AG08395 (cell line): ENCODE data around the gene NIBAN1.
"Not testable (repeated sequence)": the region's sequence is repeated elsewhere in the genome, so short reads cannot be mapped to it uniquely, and the experiment has no call there.

Experiments
- DNase-seq: peaks from one replicate; pipeline ENCODE4 v3.0.0; 2012; ENCODE audit warnings: mixed read lengths, low spot score

Gene NIBAN1

DNA sequence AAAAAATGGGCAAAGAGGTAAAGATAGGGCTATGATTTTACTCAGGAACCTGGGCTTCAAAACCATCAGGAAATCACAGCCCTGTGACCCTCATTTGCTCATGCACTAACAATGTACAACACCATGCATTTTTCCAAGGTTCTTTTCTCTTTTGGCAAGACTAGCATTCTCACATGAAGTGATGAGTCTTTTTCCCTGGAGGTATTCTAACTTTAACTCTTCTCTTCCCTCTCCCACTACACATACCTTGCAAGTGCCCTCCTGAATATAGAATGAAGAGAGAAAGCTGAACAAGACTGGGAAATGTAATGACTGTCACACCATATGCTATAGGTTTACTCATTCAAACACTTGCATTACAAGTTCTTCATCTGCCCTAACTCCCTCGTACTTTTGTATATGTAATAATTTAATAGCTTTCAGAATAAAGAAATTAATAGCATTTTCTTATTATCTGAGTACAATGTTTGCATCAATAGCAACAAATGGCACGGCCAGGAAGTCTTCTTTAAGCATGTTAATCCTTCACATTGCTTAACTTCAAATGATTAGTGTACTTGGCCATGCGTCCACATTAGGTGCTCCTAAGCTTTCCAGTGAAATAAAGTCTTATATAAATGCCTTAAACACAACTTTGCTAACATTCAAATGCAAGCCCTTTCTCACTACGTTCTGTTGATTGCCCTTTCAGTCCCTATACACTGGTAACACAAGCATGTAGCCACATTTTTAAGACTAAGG, 1.8 kb downstream of the NIBAN1 start:
- peak; percentile 33 for DNase-seq

DNA sequence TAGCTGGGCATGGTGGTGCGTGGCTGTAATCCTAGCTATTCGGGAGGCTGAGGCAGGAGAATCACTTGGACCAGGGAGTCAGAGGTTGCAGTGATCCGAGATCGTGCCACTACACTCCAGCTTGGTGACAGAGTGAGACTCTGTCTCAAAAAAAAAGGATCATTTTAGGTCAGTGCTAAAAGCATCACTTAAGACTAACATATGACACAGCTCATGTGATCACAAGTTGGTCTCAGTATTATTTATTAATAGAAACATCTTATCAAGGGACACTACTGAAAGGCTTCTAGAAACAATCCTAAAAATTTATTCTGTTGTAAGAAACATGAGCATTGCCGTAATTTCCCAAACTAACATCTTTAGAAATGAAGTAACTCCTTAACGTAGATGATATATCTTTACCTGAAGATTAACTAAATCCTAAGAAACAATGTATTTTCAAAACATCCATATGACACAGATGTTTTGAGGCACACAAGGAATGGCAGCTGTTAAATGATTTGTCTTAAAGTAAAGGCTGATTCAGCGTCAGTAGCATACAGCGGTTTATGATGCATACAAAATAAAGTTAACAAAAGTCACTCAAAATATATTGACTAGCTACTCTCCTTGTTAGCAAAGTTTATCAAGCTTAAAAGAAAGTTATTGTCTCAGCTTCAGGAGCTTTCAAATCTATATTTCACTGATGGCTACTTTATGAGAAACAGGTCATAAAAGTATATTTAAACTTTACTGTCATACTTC, 2.6 kb downstream of the NIBAN1 start:
- no peak for DNase-seq

DNA sequence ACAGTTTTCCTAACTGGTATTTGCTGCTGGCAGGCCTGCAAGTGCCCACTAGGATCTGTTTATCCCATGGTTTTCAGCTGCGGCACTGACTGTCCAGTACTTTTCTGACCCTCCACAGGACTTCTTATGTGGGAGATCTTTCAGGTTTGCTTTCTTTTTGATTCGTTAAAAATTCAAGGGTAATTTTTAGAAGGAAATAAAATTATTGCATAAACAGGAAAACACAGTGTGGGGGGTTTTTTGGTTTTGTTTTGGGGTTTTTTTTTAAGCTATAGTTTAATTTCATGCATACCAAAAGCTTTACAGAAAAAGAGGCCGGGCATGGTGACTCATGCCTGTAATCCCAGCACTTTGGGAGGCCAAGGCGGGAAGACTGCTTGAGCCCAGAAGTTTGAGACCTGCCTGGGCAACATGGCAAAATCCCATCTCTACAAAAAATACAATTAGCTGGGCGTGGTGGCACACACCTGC, 3.6 kb downstream of the NIBAN1 start:
- no peak for DNase-seq

DNA sequence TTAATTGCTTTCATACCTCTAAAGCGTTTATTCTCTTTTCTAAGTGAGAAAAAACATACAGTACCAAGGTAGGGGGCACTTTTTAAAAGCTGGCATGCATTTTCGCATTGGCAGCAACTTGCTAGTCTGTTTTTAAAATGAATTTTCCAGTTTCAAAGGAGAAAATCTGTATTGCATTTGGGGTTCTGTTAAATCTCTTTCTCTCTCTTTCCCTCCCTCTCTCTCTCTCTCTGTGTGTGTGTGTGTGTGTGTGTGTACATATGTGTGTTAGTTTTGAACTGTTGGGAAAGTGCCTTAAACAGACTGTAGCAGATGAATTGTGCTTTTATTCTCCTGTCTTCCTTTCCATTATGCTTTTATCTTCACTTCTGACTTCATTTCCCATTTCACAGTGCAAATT, 7.3 kb downstream of the NIBAN1 start:
- no peak for DNase-seq

DNA sequence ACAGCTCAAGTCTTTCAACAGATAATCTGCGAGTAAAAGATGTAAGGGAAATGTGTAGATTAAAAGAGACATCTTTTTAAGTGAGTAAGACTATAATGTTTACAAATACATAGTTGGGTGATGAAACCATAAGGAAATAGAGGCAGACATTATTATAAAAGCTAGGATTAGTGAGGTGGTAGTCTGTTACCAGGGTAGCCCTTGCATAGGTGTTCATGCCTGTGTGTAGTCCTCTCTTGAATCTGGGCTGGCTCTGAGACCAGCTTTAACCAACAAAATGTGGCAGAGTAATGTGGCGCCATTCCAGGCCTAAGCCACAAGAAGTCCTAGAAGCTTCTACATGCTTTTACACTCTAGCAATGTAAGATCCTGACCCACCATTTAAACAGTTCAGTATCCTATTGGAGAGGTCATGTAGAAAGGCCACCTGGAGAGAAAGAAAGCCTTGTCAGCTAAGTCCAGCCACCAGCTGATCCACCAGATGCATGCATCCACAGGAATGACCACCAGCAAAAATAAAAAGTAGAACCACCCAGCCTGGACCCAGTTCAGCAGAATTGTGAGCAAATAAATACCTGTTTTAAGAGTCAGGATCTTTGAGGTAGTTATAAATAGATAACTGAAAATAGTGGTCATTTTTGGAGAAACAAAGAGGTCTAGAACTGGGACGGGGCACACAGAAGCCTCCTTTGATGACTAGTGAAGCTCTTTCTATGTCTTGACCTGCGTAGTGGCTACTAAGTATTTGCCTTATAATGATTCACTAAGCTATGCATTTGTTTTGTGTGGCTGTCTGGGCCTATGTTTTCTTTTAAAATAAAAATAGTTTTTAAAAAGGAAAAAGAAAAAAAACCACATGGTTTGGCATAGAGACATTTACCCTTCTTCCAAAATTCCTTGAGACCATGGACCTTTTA, 8.1 kb downstream of the NIBAN1 start:
- no peak for DNase-seq

DNA sequence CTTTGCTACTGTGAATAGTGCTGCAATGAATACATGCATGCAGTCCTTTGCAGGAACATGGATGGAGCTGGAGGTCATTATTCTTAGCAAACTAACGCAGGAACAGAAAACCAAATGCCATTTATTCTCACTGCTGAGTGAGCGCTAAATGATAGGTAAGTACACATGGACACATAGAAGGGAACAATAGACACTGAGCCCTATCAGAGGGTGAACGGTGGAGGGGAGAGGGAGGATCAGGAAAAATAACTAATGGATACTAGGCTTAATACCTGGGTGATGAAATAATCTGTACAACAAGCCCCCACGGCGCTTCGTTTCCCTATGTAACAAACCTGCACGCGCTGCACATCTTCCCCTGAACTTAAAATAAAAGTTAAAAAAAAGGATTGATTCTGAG, 8.9 kb downstream of the NIBAN1 start:
- DNase-seq, result no peak

DNA sequence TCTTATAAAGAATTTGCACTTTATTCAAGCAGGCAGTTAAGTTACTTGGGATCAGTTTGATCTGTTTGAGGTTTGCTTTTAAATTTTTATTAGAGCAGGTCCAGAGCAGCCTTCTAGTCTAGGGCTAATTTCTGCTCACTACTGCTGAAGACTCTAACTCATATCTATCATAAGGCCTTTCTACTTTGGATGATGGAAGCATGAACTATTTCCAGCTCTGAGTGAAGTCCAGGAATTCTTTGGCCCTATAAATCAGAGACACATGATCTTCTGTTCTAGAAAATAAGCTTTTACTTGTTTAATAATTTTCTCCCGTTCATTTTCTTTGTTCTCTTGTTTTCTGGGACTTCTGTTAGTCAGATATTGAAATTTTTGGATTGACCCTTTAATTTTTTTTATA, 14.7 kb downstream of the NIBAN1 start:
- DNase-seq, result no peak

DNA sequence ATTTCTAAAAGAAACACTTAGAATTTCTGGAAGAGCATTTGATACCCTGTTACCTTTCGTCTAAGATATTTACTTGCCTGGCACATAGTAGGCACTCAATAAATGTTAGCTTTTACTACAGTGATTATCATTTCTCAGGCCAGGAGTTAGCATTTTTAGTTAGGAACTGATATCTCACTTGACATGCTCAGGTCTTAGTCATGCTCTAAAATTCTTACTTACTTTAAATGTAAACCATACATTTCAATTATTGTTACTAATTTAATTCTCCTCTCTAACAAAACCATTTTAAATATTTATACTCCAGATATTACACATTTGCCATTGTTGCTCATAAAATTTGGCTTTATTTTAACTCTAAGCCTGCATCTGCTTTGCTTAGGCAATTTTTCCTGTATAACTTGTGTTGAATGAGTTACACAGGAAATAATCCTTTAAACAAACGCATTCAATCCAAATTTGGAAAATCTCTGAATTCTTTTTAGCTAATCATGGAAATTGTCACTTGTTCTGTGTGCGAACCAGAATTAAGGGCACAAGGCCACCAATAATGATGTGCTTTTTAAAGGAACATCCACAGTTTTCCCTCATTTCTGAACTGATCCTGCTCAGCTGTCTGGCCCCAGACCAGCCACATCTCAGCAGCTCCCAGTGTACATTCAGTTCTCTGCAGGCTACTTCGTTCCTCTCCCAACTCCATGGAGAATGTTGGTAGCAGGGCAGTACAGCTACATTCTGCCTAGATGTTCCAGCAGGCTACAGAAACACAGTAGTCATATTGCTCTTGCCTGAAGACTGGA, 15.6 kb downstream of the NIBAN1 start:
- DNase-seq, result no peak

DNA sequence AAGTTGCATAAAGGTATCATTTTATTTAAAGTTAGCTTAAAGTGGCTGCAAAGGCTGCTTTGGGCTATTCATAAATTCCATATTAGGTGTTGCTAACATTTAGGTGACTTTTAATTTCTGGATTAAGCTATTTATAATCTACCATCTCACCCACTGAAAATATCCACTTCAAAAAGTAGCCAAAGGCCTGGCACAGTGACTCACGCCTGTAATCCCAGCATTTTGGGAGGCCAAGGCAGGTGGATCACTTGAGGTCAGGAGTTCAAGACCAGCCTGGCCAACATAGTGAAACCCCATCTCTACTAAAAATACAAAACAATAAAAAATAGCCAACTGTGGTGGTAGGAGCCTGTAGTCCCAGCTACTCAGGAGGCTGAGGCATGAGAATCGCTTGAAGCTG, 16.4 kb downstream of the NIBAN1 start:
- not testable (repeated sequence) for DNase-seq

DNA sequence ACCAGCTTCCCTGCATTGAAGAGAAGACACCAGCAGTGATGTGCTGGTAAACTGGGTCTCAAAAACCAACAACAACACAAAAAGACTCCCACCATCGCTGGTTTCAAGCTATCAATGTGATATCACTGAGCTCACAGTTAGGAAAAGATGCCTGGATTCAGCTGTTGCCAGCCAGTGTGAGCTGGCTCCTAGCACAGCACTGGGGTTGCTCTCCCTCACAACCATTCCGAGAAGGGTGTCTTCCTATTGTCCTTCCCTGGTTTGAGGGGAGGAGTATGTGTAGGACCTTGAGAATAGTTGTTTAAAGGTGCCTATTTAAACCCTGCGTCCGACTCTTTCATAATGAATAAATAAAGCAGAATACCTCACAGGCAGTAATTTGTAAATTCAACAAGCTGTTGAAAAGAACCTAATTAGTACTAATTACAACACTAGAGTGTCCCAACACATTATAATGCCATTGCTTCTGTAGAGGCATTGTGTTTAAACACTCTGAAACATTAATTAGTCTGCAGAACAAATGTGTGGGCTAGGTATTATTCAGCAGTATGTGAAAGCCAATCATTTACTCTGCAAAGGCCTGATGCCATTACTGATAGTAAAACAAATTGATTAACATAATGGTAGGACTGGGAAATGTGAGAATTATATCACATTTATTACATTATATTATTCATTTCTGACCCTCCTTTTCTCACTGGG, 17.2 kb downstream of the NIBAN1 start:
- DNase-seq, result no peak

DNA sequence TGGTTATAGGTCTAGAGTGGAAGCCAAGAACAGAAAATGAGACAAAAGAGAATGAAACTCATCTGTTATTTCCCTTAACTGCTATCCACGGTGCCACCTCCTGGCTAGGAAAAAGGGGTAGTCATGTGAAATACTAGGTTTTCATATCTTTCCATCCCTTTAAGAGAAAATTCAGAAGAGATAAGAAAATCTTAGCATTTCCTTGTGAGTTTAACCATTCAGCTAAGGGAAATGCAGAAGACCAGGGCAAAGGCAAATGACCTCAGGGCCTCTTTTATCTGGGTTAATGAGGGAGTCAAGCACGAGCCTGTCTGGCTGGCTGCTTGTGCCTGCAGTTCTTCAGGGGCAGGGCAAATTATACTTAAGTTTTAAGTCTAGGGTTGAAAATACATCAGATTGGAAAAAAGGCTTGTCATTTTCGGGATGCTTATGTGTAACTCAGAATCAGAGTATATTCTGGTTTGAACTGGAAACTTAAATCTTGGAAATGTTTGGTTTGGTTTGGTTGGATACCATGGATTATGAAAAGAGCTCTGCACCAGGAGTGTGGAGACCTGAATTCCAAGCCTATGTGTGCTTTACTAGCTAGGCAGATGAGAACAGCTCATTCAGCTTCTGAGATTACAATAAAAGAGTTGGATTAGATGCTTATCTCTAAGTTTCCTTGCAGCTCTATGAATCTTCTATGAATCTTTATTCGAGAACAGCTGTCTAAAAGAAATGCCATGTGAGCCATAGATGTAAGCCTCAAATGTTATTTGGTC, 19.9 kb downstream of the NIBAN1 start:
- no peak for DNase-seq

DNA sequence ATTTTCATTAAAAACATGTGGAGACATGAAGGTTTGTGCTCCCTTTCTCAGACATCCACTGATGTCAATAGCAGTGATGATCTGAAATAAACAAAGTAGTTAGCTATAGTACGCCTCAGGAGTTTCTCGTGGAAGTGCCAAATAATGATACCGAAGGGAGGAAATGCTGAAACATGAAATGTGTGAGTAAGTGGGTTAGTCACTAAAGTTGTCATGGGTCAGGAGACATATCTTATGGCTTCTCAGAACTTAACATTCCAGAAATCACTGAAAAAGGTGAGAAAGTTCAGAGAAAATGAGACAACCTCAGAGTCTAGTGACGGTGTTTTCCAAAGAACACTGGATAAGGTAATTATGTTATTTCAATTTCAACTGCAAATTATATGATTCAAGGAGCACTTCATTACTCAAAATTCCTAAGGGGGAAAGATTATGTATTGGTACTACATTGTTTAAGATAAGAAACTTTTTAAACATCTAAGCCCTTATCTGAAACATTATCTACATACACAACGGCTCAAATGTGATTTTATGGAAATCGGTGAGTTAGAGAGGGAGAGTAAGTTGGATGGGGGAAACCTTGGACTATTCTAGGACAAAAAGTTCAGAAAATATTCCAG, 20.6 kb downstream of the NIBAN1 start:
- peak; percentile 31 for DNase-seq

DNA sequence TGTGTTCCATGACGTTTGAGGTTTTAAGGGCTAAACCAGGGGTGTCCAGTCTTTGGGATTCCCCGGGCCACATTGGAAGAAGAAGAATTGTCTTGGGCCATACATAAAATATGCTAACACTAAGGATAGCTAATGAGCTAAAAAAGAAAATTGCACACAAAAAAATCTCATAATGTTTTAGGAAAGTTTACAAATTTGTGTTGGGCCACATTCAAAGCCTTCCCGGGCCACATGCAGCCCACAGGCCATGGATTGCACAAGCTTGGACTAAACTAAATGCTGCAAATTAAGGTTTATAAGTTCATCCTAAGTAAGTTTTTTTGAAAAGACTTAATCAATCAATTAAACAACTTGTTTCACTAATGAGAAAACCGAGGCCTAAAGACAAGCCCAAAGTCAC, 21.9 kb downstream of the NIBAN1 start:
- no peak for DNase-seq

DNA sequence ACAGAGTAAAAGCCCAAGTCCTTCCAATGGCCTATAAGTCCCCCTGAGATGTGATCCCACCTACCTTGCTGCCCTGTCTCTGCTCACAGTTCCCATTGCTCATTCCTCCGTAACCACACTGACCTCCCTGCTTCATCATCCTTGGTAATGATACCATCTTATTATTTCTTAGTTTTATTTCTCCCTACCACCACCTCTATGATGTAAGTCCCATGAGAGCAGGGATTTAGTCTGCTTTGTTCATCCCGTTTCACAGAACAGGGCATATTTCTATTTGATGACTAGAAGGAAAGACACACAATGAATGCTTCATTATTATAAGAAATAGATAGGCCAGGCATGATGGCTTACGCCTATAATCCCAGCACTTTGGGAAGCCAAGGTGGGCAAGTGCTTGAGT, 22.5 kb downstream of the NIBAN1 start:
- DNase-seq, result no peak

DNA sequence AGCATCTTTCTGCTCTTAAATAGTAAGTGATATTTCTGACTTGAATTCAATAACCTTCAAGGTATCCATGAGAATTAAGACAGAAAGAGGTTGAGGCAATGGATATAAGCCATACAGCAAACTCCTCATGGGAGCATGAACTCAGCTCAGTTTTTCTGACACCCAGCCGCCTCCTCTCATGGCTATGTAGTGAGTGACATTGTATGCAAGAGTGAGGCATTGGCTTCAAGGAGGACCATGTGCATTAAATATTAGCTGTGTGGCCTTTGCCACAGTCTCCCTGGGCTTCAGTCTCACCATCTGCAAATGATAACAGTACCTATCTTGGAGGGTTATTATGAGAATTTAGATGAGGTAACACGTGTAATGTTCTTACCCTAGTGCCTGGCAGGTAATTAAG, 23.4 kb downstream of the NIBAN1 start:
- no peak for DNase-seq

DNA sequence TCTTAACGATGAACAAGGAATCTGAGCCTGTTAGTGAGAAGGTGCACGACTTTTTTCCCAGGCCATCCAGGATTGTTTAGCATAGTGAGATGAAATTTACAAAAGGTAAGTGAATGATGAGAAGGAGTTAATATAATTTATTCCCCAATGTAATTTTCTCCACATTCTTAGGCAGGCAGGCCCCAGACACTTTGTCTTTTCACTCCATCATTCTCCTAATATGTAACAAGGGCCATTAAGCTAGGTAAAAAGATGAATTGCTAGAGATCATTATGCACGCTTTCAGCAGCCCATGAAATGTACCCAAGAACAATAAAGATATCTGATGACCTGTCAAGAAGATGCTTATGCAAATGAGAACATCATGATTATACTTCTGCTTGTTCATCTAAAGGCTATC, 24.1 kb downstream of the NIBAN1 start:
- DNase-seq, result no peak

DNA sequence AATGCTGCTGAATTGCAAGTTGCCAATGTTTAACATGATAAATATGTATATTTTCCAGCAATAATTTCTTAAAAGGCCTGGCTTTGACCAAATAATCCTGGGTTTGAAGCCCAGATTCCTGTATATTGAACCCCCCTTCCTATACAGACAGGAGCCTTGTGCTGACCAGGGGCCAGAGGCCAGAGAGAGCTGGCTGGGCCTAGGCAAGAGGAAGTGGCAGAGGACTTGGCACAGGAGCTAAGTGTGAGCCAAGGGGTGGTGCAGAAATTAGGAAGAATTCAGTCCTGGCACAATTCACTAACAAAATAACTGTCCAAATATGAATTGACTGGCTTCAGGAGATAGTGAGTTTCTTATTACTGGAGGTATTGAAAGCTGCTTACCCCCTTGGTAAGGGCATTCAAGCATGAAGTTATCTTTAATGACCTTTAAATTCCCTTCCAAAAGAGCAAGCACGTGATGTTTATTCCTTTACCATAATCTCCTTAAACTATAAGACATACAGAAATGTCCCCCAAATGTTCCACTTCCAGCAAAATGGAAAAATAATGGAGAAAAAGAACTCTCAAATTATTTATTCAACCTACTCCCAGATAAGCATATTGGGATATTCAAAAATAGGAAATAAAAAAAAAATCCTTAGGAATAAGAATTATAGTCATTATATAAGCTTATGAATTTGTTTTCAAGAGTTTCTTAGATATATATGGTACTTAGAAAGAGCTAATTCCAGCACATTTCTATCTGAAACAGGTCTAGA, 26.6 kb downstream of the NIBAN1 start:
- DNase-seq, result no peak

DNA sequence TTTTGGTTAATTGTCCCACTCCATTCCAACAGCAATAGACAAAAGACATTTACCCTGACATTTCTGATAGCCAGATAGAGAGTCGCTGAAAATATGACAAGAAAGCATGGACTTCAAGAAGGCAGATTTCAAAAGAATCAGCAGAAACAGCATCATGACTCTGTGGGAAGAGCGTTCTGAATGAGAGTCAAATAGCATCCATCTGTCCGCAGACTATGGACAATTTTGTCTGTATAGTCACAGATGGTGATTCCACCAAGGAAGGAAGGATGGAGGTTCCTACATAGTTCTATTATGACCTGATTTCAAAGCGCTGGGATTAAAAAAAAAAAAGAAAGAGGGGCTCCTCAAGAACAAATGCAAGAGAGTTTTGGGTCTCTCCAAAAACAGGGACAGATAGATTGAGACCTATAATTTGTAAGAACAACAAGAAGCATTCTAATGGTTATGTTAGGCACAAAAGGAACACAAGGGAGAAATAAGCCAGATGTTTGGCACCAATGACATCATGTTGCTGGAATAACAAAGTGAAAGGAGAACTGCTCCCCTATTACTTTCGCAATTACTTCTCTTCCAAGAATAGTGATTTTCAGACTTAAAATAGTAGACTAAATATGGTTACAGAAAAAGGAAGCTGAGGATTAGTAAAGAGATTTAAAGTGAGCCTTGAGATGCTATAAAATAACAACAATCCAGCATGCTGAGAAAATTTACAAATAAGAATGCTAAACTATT, 28.5 kb downstream of the NIBAN1 start:
- DNase-seq, result peak; percentile 57
